ENCODE results near the gene FOXK1. TPM values are rescaled to one million over a fixed set of nuclear protein-coding genes. Genes with fewer than 3 reads are reported as not detected.
A peak's percentile ranks its signal among the peaks of the same experiment; 100 is the strongest.

Gene FOXK1
- total and polyA plus RNA-seq, 9 of the 15 experiments (the other 6 are each of a cell fraction or from before 2014, with no cell fraction given), result 0.32 to 45.5 (median 8.1) TPM

DNA sequence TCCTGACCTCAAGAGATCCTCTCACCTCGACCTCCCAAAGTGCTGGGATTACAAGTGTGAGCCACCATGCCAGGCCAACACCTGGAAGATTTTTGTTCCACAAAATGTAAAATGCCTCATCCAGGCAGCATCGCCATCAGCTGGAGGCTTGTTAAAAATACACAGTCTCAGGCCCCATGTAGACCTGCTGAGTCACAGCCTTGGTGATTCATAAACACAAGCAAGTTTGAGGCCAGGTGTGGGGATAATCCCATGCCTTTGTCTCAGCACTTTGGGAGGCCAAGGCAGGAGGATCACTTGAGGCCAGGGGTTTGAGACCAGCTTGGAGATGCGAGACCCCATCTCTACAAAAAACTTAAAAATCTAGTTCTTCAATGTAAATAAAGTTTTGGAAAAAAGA, 49.1 kb upstream of the FOXK1 start (continued):
- TF ChIP-seq HDAC3 (IDR thresholded peaks at IDR 0.05; ENCODE audit: borderline replicate concordance, partially characterized antibody), result no peak
- peak; percentile 80 for TF ChIP-seq BCOR (IDR thresholded peaks at IDR 0.05)
- no peak for TF ChIP-seq CAMTA2 (CRISPR knock-in tag; conservative IDR thresholded peaks at IDR 0.05)
- TF ChIP-seq ZNF644 (tag; IDR thresholded peaks at IDR 0.05; ENCODE audit: low read depth), result no peak
- peak; percentile 43; the same call in 1 of the 2 replicates for TF ChIP-seq NFE2L1 (tag; IDR thresholded peaks at IDR 0.05; ENCODE audit: borderline replicate concordance, low read depth)
- TF ChIP-seq NFE2 (IDR thresholded peaks at IDR 0.05; ENCODE audit: low read depth), result peak; percentile 97
- TF ChIP-seq JUNB (CRISPR knock-in tag; conservative IDR thresholded peaks at IDR 0.05), result 0 out of 2 replicates have a peak, but pooled peaks have one; percentile 22
- peak in 1 of 2 experiments; percentile 50; a peak in 2 of 4 replicates for TF ChIP-seq RAD21 (CRISPR knock-in tag; conservative IDR thresholded peaks at IDR 0.05 in 1 of 2, IDR thresholded peaks at IDR 0.05 in 1 of 2)
- no peak for TF ChIP-seq ZNF445 (CRISPR knock-in tag; IDR thresholded peaks at IDR 0.05; ENCODE audit: low read depth)
- TF ChIP-seq HDAC2 (IDR thresholded peaks at IDR 0.05), result 0 out of 2 replicates have a peak, but pooled peaks have one; percentile 42
- TF ChIP-seq FOXJ2 (tag; IDR thresholded peaks at IDR 0.05), result peak; percentile 68; the same call in 1 of the 2 replicates
- TF ChIP-seq, protein P1, sequence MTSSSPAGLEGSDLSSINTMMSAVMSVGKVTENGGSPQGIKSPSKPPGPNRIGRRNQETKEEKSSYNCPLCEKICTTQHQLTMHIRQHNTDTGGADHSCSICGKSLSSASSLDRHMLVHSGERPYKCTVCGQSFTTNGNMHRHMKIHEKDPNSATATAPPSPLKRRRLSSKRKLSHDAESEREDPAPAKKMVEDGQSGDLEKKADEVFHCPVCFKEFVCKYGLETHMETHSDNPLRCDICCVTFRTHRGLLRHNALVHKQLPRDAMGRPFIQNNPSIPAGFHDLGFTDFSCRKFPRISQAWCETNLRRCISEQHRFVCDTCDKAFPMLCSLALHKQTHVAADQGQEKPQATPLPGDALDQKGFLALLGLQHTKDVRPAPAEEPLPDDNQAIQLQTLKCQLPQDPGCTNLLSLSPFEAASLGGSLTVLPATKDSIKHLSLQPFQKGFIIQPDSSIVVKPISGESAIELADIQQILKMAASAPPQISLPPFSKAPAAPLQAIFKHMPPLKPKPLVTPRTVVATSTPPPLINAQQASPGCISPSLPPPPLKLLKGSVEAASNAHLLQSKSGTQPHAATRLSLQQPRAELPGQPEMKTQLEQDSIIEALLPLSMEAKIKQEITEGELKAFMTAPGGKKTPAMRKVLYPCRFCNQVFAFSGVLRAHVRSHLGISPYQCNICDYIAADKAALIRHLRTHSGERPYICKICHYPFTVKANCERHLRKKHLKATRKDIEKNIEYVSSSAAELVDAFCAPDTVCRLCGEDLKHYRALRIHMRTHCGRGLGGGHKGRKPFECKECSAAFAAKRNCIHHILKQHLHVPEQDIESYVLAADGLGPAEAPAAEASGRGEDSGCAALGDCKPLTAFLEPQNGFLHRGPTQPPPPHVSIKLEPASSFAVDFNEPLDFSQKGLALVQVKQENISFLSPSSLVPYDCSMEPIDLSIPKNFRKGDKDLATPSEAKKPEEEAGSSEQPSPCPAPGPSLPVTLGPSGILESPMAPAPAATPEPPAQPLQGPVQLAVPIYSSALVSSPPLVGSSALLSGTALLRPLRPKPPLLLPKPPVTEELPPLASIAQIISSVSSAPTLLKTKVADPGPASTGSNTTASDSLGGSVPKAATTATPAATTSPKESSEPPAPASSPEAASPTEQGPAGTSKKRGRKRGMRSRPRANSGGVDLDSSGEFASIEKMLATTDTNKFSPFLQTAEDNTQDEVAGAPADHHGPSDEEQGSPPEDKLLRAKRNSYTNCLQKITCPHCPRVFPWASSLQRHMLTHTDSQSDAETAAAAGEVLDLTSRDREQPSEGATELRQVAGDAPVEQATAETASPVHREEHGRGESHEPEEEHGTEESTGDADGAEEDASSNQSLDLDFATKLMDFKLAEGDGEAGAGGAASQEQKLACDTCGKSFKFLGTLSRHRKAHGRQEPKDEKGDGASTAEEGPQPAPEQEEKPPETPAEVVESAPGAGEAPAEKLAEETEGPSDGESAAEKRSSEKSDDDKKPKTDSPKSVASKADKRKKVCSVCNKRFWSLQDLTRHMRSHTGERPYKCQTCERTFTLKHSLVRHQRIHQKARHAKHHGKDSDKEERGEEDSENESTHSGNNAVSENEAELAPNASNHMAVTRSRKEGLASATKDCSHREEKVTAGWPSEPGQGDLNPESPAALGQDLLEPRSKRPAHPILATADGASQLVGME (CRISPR knock-in tag; IDR thresholded peaks at IDR 0.05), result no peak
- no peak for TF ChIP-seq XRCC4 (IDR thresholded peaks at IDR 0.05; ENCODE audit: extremely low read depth, insufficient read depth, insufficient read length)
- TF ChIP-seq, protein P2, sequence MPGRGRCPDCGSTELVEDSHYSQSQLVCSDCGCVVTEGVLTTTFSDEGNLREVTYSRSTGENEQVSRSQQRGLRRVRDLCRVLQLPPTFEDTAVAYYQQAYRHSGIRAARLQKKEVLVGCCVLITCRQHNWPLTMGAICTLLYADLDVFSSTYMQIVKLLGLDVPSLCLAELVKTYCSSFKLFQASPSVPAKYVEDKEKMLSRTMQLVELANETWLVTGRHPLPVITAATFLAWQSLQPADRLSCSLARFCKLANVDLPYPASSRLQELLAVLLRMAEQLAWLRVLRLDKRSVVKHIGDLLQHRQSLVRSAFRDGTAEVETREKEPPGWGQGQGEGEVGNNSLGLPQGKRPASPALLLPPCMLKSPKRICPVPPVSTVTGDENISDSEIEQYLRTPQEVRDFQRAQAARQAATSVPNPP (IDR thresholded peaks at IDR 0.05; ENCODE audit: borderline replicate concordance, insufficient read depth, insufficient read length), result no peak
- no peak for TF ChIP-seq ZNF41 (CRISPR knock-in tag; conservative IDR thresholded peaks at IDR 0.05)
- TF ChIP-seq RFX1 (IDR thresholded peaks at IDR 0.05), result no peak
- no peak for TF ChIP-seq ZNF282 (CRISPR knock-in tag; IDR thresholded peaks at IDR 0.05)
- peak; percentile 21; the same call in 1 of the 2 replicates for TF ChIP-seq LEF1 (IDR thresholded peaks at IDR 0.05)

Measured in K562 (cell line).